HG03064 (cell line): Measurements from ENCODE around the gene RNF20.
"Not testable (repeated sequence)": the region's sequence is repeated elsewhere in the genome, so short reads cannot be mapped to it uniquely, and the experiment has no call there.

Experiments used
- ATAC-seq: cut with Tn5 transposase; IDR thresholded peaks from one replicate; pipeline ENCODE4 v1.9.1; 2021; ENCODE audit warnings: low read depth; ENCODE audit not compliant: unreplicated experiment

The RNF20 gene

GRCh38 chr9:101528015-101528414 lies 5.6 kb upstream of the RNF20 start:
- no peak for ATAC-seq

DNA sequence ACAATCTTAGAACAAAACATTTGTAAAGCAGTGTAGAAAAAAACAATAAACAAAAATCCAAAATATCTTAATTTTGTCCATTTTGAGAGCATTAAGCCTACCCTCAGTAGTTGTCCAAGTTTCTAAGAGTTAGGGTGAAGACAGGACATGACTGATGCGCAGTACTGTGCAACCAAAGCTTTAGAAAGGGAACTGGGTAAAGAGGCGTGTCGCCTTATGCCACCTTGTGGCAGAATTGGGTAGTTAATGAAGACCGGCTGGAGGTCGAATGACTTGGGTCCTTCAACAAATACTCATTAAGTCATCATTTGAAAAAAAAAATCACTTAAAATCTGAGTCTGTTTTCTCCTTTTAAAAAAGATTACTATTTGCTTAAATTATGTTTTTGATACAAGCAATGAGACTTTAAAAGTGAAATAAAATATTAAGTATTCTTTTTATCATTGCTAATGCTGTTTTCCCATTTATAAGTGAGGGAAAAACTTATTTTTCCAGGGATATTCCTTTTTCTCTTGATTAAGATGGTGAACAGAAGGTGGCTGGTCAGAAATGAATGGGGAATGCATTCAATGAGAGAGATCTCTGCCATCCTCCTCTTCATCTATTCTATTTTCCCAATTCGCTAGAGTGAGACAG lies 3.5 kb upstream of the RNF20 start:
- ATAC-seq: peak; percentile 38

DNA sequence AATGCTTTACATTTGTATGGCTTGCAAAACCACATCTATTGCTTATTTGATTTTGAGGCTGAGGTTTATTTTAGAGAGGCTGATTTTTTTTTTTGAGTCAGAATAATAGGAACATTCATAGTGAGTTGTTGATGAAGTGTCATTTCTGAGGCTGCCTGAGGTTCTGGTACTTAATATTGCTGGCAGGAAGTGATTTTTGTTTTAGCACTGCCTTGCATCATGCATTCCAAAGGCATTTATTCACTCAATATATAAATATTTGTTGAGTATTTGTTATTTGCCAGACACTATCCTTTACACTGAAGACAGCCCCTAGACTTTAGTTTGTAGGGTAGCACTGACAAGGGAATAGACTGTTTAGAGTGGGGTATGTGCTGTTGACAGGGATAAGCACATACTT lies 2.7 kb downstream of the RNF20 start:
- ATAC-seq: no peak

DNA sequence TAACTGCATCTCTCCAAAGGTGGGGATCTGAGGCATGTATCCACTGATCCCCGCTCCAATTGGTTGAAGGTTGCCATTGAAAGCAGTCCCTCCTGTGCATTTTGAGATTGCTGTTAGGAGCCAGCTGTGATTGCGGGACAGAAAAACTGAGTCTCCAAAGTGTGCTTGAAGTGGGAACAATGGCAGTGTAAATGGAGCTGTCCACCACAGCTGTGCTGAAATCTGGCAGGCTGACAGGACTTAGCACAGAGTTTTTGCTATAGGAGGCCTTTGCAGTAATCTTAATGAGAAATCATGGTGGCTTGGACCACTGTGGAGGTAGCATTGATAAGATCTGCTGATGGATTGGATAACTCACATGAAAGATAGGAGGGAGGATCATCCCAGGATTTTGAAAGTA lies 3.3 kb downstream of the RNF20 start:
- no peak for ATAC-seq

- ATAC-seq: no peak
Measured at GRCh38 chr9:101540069-101540468, 6.4 kb downstream of the RNF20 start.

GRCh38 chr9:101543098-101543735 lies 9.6 kb downstream of the RNF20 start:
- ATAC-seq: no peak

GRCh38 chr9:101549472-101550098 lies 15.9 kb downstream of the RNF20 start:
- ATAC-seq: not testable (repeated sequence)

- ATAC-seq: no peak
Measured at GRCh38 chr9:101561740-101562139, 28.1 kb downstream of the RNF20 start.

DNA sequence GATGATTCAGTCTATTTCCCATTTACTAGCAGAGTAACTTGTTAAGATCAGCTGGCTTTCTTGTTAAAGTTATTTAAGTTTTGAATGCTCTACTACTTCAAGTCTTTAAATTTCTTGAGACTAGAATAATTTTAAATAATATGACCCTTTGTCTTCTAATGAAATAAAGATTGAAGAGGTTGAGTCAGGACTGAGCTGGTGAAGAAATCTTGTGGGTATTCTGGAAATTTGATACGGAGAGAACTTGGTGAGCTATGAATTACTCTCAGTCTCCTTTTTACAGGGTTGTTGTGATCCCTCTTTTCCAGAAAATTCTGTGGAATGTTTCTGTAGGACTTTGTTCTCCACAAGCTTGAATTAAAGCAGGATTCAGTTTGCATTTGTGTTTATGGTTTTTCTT lies 29.3 kb downstream of the RNF20 start:
- no peak for ATAC-seq

- no peak for ATAC-seq
Measured at GRCh38 chr9:101564252-101564651, 30.6 kb downstream of the RNF20 start.

- ATAC-seq: no peak
Measured at GRCh38 chr9:101566904-101567724, 33.5 kb downstream of the RNF20 start.

DNA sequence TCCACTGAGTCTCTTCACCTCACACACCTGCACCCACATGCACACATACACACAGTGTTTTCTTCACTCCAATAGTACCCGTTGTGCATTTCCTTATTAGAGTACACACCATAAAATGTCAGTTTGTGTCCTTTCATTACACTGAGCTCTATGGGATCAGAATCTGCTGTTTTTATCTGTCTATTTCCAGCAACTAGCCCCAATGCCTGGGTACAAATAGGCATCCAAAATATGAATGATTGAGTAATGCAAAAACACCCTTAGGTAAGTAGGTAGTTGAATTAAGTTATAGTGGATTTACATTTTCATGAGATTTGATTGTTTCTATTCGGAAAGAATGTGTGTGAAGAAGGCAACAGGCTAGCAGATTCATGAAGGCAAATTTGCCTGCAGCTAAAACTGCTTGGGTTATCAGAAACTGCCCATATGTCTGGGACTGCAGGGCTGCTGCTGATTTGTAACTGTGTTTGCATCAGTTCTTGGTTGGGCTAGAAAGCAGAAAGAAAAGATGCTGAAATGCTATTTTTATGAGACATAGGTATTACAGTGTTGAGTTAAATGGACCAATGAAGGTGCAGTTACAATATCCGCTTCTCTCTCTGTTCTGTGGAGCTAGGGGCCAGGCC lies 34.2 kb downstream of the RNF20 start:
- ATAC-seq: no peak

DNA sequence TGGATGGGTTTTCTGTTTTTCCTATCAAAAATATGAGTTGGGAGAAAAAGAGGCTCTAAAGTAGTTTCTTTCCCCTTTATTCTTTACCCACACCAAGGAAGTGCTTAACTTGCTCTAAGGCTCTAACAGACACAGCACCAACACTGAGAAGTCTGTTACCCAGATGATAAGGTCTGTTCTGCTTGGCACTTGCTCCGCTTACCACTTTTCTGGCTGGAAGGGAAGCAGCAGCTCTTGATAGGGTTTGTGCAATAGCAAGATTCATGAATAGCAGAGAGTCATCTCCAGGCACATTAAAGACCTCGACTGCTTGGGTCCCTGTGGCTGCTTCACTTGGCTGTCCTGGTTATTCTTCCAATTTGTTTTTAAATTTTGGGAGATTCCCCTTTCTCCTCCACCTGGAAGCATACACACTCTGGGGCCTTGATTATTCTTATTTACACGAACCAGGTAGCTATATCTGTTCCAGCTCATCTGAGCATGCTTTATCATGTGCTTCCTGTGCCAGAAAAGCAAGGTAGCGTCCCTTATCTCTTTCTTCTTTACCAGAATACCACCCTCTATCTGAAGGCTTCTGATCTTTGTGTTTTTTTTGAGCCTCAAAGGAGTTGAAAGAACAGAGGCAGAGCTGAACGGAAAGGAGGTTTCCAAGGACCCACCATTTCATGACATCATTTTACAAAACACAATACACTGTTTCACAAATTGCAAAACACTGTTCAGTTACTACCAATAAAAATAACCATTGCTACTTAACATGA lies 36.3 kb downstream of the RNF20 start:
- ATAC-seq: no peak

DNA sequence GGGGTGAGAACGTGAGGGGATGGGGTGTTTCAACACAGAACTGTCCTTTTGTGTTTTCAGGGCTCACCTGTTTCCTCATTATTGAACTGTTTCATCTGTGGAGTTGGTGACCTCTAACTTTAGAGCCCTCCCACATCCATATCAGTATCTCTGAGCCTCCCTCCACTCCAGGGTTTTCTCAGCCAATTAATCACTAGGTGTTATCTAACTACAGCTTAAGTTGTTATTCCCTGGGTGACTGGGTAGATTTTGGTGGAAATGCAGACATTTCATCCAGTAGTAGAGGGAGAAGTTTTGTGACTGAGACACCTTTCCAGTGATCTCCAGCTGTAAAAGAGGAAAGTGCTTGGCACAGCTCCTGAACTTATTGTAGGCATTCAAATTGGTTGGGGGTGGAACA lies 37.5 kb downstream of the RNF20 start:
- ATAC-seq: no peak

DNA sequence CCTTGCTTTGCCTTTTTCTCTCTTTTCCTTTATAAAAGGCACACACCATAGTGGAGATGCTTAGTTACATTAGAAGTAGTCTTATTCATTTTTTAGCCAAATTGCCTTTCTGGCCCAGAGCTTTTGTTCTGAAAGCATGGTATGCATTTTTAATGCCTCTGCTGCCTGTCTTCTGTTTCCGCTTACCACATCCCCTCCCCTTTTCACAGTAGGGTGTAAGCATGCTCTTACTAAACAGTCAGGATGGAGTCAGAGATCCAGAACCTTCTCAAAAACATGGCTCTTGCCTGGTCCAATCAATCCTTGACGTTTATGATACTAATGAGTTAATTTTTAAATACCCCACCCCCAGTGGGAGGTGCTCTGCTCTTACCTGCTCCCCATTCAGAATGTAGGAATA lies 38.7 kb downstream of the RNF20 start:
- ATAC-seq: no peak

GRCh38 chr9:101574731-101575333 lies 41.2 kb downstream of the RNF20 start:
- ATAC-seq: no peak

GRCh38 chr9:101578378-101578777 lies 44.7 kb downstream of the RNF20 start:
- no peak for ATAC-seq

DNA sequence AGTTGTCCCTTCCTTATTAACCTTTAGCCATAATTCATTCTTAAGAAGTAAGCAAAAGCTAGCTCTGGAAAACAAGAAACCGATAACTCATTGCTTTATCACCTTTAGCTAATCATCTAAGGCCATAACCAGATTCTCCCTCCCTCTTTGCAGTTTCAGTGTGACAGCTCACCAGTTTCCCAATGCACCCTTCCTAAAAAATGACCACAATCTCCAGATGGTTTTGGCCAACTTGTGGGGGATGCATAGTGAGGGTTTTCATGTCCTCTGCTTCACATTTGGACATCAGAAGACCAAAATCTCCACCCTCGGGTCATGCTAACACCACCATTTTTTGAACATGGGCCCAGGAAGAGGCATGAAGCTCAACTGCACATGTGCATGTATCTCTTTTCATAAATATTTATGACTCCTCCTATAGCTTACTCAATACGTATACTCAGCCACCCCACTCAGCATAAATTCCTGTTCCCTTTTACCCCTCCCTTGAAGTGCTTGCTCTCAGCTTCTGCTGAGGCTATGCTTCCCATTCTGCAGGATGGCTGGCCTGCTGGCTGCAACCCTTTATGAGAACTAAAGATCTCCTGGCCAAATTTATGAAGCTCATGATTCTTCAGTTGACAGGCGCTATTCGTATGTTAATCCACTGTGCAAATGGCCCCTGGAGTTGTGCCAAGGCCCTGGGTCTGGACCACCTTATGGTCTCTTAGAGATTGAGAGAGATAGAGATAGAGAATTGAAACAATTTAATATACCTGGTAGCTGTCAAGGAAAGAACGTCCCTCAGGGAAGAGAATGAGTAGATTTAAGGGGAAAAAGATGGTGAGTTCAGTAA lies 46.3 kb downstream of the RNF20 start:
- ATAC-seq: no peak

DNA sequence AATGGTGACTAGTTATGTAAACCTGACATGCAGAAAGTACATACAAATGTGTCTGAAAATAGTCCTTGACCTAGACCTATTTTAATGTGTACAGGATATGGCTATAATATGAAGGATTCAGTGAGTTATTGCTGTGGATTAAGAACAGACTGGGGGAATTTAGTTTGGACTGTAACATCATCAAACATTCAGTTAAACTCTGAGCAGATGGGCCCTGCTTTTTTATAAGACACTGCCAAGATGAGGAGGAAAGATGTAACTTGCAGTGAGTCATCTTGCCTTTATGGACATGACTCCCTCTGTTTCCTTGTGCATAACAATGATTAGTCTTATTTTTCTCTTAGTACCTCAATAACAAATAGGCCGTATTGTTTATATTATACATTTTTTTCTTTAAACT lies 48.9 kb downstream of the RNF20 start:
- ATAC-seq: no peak
